NCI-H2196 treated with DMSO at 0.1 percent for 48 hours (cell line): ENCODE measurements around the gene LIMK2.
"Not testable (repeated sequence)": the region's sequence is repeated elsewhere in the genome, so short reads cannot be mapped to it uniquely, and the experiment has no call there.

Source experiments
- DNase-seq: peaks from one replicate; lab custom pipeline; 2025; ENCODE audit not compliant: unreplicated experiment; lab: John Stamatoyannopoulos, UW

Gene LIMK2

GRCh38 chr22:31211862-31212730, at the start of gene LIMK2:
Gene LIMK2 (plus strand): TSS chr22:31212298. CDS start chr22:31212409, 111 bp downstream.
- peak; percentile 78 for DNase-seq

GRCh38 chr22:31170971-31171370, 41.1 kb upstream of the LIMK2 start:
- DNase-seq = no peak

DNA sequence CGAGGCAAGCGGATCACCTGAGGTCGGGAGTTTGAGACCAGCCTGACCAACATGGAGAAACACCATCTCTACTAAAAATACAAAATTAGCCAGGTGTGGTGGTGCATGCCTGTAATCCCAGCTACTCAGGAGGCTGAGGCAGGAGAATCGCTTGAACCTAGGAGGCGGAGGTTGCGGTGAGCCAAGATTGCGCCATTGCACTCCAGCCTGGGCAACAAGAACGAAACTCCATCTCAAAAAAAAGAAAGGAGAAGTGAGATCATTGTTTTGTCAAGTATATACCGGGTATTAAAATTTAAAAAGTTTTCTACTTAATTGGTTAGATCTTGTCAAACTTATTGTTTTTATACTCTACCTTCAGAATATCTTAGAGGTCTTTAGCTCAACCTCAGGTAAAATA, 40.4 kb upstream of the LIMK2 start:
- DNase-seq = not testable (repeated sequence)

DNA sequence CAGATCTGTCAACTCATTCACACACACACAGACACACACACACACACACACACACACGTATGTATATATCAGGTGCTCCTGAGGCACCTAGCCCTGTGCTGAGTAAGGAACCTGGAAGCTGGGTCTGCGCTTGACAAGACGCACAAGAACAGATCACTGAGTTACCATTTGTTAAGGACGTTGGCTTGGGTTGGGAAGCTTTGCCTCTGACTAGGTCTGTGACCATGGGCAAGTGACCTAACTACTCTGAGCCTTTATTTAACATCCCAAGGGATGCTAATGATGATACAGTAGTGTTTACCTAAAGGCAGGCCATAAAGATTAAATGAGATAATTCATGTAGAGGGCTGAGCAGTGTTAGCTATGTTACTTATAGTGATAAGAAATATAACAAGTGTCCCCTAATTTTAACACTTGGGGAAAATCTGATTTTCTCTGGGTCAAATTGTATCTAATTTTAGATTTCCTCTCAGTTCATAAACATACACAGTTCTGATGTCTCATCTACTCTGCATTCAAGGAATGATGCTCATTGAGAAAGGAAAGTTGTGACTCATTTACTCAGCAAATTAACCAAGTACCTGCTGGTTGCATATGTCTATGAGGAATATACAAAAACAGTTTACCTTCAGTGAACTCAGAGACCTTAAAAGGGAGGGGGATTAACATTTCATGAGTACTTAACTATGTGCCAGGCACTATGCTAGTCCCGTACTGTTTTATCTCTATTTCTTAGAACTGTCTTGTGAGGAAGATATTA, 38.5 kb upstream of the LIMK2 start:
- DNase-seq = no peak

DNA sequence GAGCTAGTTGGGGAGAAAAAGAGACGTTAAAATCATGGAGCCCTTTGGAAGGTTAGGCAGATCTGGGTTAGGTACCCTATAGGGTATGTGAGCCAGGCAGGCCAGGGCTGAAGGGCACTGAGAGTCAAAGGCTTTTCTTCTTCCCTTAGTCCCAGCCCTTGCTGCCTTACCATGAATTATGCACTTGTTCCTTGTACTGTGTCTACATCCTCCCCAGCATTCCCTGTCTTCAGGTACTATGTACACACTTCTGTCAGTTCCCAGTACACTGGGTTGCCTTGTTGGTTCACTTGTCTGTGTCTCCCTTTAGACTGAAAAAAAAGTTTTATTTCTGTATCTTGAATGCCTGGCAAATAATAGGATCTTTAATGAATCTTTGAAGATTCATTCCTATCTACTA, 35.2 kb upstream of the LIMK2 start:
- no peak for DNase-seq

DNA sequence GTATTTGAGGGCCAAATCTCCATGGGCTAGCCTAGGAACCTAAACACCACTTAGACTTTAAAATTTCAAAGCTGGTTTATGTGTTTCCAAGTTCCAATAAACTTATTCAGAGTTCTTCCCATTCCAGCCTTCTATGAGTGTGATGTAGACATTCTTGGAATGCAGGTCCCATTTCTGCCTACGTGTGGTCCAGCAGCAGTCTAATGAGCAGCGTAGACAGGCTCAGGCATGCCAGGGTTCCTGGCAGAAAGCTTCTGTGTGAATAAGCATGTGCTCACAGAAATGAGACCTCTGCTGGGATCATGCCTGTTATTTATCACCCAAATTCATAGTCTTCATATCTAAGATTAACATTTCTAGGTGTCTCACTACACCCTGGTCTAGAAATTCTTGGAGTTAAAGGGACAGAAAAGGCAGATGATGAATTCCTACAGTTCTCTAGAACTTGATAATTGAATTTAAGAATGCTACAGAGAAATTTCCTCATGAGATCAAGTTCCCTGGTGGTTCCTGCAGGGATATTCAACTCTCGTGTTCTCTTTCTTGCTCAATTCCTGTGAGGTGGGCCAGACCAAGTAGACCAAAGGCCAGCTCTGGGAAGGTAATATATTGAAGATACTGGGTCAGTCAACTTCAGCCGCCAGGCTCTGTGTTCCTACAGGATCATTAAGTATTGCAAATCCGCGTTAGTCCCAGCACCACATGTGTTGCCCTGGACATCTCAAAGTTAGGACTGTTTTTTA, 34.5 kb upstream of the LIMK2 start:
- no peak for DNase-seq

DNA sequence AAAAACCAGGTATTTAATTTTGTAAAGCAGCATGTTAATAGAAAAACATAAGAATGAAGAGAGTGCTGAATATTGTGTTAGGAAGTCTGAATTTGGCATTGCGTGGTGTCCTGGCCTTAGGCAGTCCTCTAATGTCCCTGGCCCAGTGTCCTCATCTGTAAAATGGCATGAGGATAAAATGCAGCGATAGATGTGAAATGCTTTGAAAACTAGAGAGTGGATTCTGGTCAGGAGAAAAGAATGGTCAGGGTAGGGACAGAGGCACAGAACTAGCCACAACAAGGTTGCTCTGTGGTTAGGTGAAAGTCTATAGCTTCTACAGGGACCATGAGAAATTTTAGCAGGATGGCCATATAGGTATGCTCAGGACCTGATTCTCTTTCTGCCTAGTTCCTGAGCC, 33.2 kb upstream of the LIMK2 start:
- no peak for DNase-seq

GRCh38 chr22:31179345-31179744, 32.8 kb upstream of the LIMK2 start:
- DNase-seq = peak; percentile 17

GRCh38 chr22:31184015-31184414, 28.1 kb upstream of the LIMK2 start:
- DNase-seq = no peak

- no peak for DNase-seq
Measured at GRCh38 chr22:31185056-31185455, 27.0 kb upstream of the LIMK2 start.

DNA sequence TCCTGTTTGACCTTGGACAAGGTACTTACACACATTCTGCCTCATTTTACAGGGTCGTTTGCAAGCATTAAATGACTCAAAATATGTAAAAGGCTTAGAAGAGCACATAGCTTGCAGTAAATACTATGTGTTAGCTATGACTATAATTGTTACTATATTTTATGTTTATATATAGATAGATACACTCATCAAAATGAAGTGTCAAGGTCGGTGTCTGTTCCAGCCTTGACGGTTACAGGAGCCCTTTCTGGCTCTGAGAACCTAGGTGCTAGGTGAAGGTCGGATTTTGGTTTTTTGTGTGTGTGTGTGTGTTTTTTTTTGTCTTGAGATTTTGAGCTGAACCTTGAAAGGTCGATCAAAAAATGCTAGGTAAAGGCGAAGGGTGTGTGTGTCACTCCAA, 24.5 kb upstream of the LIMK2 start:
- DNase-seq = no peak

GRCh38 chr22:31192513-31192912, 19.6 kb upstream of the LIMK2 start:
- DNase-seq = no peak

DNA sequence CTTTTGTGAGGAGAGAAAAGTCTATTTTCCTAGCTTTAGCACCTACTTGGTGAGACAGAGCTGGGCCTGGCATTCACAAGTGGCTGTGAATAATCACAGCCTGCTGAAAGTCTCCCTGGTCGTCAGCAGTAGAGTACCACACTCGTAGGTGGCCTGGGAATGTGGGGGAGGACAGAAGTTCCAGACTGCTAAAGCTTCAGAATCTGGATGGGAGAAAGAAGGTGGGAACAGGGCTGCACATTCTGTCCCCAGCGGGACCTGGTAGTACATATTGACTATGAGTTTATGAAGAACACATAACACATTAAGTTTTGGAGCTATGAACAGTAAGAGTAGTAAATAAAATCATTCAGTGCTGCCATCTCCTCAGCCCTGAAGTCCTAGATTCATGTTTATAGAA, 19.0 kb upstream of the LIMK2 start:
- no peak for DNase-seq

GRCh38 chr22:31194681-31195080, 17.4 kb upstream of the LIMK2 start:
- DNase-seq = not testable (repeated sequence)

GRCh38 chr22:31199187-31199586, 12.9 kb upstream of the LIMK2 start:
- DNase-seq = no peak

DNA sequence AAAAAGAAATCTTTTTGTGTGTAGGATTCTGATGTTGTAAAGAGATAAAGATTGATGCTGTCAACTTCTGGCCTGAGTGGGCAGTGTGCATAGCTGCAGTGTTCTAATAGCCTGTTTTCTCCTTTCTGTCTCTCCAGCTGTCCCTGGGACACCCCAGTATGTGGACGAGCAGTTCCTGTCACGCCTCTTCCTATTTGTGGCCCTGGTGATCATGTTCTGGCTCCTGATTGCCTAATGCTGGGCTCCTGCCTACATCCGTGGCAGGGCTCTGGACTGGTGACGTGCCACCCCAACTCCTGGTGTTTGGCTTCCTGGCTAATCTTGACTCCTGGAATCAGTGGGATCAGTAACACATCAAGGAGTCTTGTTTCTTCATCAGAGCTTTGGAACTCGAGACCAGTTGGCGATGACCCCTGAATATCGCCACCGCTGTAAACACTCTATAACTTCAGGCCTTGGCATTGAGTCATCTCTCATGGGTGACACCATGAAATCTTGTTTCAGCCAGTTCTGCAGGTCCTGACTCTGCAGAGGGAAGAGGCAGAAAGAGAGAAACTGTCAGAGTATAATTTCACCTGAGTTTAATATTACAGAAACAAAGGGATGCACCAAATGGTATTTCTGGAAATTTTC, 7.6 kb upstream of the LIMK2 start:
- DNase-seq = not testable (repeated sequence)

- not testable (repeated sequence) for DNase-seq
Measured at GRCh38 chr22:31205059-31205458, 7.0 kb upstream of the LIMK2 start.

DNA sequence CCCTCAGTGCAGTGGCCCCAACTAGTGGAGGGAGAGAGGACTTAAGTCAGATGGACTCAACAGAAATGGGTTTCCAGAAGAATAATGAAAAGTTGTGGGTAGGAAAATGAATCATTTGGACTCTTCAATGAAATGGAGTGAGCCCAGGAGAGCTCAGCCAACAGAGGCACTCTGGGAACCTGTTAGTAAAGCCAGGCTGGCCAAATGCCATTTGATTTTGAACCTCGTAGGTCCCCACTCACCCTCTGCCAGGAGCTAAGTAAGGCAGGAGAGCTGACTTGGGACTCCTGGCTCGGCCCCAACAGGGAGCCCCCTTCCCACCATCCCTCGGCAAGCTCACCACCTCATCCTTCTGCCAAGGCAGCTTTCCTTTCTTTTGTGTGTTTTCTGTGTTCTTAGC, 5.6 kb upstream of the LIMK2 start:
- DNase-seq = not testable (repeated sequence)

- no peak for DNase-seq
Measured at GRCh38 chr22:31206896-31207687, 5.0 kb upstream of the LIMK2 start.
